Stimulated activated CD4-positive, alpha-beta T cell treated with anti-CD3 and anti-CD28 coated beads, Interleukin-1b, Interleukin-23, amount 100 ng/mL, for 24 hours (primary cell): ENCODE measurements around the gene SSC5D.

Experiments used
- DNase-seq, 4 experiments: peaks; one replicate each; pipeline ENCODE4 v3.0.0-alpha.2; 2020; ENCODE audit warnings: low read depth in 4 of 4, low spot score in 1 of 4

SSC5D gene

DNA sequence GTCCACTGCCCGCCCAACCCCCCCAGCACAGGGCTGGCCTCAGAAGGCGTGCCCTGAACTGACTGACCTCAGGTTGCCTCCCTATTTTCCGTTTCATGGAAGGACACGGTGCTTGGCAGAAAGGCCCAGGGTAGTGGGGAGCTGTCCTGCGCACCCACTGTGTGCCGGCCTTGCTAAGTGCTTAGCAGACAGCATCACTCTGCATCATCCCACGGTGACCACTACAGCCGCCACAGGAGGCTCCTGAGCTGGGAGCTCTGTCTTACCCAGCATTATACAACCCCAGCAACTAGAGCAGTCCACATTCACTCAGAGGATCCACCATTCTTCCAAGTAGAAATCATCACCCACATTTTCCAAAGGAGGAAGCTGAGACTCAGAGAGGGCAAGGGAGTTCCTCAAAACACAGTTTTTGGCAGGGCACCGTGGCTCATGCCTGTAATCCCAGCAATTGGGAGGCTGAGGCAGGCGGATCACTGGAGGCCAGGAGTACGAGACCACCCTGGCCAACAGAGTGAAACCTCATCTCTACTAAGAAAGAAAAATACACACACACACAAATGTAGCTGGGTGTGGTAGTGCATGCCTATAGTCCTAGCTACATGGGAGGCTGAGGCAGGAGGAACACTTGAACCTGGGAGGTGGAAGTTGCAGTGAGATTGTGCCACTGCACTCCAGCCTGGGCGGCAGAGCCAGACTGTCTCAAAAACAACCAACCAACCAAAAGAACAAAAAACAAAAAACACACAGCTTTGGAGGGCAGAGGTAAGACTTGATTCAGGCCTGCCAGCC is 47.1 kb downstream of the SSC5D start:
- no peak for DNase-seq

GRCh38 chr19:55535965-55536350 is 47.7 kb downstream of the SSC5D start:
- no peak for DNase-seq

DNA sequence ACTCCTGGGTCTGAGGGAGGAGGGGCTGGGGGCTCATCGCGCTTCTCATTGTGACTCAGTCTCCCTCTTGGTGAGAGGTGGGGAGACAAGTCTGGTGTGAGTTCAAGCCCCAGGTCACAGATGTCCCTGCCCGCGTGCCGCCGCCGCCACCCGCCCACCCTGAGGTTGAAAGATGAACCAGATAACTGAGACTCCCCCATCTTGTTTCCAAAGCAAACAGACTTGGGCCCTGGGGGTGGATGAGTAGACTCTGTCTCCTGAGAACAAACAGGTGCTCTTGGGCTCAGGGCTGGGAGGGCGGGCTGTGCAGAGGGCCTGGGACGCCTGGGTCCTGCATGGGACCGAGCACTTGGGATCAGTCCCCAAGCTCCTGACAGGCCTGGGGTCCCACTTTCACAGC is 48.1 kb downstream of the SSC5D start:
- DNase-seq = no peak

DNA sequence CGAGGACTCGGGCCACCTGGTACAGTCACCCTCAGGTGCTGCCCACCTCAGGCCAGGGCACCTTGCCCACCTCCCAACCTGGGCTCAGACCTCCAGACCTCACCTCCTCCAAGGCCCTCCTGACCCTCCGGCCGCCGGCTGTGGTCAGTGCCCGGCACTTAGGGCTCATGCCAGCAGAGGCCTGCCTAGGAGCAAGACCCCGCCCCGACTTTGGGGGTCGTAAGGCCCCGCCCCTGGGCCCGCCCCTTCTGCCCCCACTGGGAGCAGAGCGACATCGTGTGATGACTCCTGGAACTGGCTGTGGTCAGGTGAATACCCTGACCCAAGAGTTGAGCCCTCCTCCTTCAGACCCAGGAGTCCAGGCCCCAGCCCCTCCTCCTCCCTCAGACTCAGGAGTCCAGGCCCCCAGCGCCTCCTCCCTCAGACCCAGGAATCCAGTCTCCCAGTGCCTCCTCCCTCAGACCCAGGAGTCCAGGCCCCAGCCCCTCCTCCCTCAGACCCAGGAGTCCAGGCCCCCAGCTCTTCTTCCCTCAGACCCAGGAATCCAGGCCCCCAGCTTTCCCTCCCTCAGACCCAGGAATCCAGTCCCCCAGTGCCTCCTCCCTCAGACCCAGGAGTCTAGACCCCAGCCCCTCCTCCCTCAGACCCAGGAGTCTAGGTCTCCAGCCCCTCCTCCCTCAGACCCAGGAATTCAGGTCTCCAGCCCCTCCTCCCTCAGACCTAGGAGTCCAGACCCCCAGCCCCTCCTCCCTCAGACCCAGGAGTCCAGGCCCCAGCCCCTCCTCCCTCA is 48.9 kb downstream of the SSC5D start, which contains the start of gene SBK2:
SBK2 (minus strand) TSS at position 183 of the 790 bp plus-strand sequence. CDS start 839 bp downstream, outside the sequence.
- no peak for DNase-seq

DNA sequence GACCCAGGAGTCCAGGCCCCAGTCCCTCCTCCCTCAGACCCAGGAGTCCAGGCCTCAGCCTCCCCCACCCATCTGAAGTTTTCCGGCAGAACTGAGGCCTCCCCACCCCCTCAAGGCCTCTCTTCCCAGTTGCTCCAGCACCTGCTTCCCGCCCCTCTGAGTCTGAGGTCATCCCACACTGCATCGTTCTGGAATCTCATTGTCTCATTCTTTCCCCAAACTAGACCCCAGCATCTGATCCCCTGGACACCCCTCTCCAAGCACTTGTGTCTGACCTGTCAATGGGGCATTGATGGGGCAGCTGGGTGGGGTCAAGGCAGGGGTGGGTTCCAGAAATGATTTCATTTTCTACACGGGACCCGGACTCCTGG is 49.5 kb downstream of the SSC5D start:
- DNase-seq = no peak

DNA sequence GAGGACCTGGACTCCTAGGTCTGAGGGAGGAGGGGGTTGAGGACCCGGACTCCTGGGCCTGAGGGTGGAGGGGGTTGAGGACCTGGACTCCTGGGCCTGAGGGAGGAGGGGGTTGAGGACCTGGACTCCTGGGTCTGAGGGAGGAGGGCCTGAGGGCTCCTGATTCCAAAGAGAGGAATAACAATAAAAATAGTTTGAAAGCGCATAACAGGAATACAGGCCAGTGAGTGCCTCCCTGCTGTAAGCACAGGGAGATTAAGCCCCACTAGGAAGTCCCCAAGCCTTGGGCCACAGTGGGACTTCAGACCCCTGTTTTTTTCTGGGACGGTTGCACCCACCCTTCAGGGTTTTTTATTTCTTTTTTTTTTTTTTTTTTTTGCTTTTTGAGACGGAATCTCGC is 49.9 kb downstream of the SSC5D start:
- DNase-seq = no peak

DNA sequence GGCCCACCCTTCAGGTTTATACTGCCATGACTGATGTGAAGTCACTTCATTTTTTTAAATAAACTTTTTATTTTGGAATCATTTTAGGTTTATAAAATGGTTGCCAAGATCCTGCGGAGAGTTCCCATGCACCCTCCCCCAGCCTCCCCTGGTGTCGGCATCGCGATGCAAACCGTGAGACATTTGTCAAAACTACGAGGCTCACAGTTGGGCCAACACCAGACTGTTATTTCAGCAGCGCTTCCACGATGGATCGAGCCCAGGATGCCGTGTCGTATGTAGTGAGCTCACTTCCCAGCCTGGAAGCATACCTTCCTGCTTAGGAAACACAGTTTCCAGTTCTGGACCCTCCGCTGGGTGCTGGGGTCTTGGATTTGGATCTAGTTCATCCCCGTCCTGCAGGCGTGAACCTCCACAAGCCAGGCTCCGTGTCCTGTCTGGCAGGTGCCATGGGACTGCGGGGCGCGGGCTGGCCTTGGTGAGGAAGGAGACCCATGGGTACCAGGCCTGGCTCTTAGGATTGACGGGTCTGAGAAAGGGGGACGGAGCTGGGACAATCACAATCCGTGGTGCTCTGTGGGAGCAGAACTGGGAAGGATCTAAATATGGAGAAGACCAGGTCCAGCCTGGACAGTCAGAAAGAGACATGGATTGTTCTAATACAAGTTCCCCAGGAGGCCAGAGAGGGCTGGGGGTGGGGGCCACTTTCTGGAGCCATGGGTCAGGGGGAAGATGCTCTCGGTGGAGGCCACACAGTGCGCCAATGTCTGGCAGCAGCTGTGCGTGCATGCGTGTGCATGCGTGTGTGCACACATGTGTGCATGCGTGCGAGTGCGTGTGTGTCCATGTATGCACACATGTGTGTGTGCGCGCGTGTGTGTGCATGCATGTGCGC is 51.1 kb downstream of the SSC5D start:
- DNase-seq = no peak

DNA sequence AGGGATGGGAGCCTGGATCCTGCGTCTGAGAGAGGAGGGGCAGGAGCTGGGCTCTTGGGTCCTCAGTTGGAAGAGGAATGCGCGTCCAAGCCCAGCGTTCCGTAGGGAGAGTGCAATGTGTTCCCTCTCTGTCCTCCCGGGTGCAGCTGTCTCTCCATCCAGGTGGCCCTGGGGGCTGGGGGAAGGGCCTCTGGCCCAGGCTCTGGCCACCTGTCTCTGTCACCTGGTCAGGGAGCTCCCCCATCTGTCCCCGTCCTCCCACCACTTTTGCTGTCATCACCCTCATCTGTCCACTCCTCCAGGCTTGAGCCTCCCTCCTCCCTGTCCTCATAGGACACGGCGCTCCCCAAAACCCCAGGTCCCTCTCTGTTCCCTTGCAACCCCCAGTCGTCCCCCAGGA is 52.4 kb downstream of the SSC5D start:
- DNase-seq = no peak

- DNase-seq = no peak
Measured at GRCh38 chr19:55541091-55541490, 52.9 kb downstream of the SSC5D start.

GRCh38 chr19:55542292-55542855 is 54.1 kb downstream of the SSC5D start:
- no peak for DNase-seq

- no peak for DNase-seq
Measured at GRCh38 chr19:55543567-55543966, 55.3 kb downstream of the SSC5D start.

- DNase-seq = no peak
Measured at GRCh38 chr19:55544014-55544413, 55.8 kb downstream of the SSC5D start.

GRCh38 chr19:55544776-55545439 is 56.7 kb downstream of the SSC5D start:
- DNase-seq = no peak

DNA sequence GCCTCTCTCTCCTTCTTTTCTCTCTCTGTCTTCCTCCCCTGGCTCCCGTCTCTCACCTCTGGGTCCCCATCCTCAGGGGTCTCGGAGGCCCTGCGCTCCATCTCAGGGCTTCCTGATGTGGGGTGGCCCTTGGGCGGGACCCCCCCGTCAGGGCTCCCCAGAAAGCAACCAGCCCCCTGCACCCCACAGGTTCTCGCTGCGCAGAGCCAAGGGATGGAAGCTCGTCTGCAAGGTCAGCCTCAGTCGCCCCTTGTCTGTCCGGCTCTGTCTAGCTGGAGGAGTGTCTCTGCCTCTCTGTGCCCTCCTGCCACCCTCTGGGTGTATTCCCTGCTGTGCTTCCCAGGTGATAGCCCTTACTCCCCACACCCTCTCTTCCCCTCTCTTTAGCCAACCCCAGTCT is 57.2 kb downstream of the SSC5D start, which contains the start of gene SBK3:
SBK3 (minus strand) TSS at position 101 of the 400 bp plus-strand sequence; CDS start at position 101, 0 bp downstream.
- DNase-seq = no peak

- no peak for DNase-seq
Measured at GRCh38 chr19:55546011-55546410, 57.8 kb downstream of the SSC5D start.

DNA sequence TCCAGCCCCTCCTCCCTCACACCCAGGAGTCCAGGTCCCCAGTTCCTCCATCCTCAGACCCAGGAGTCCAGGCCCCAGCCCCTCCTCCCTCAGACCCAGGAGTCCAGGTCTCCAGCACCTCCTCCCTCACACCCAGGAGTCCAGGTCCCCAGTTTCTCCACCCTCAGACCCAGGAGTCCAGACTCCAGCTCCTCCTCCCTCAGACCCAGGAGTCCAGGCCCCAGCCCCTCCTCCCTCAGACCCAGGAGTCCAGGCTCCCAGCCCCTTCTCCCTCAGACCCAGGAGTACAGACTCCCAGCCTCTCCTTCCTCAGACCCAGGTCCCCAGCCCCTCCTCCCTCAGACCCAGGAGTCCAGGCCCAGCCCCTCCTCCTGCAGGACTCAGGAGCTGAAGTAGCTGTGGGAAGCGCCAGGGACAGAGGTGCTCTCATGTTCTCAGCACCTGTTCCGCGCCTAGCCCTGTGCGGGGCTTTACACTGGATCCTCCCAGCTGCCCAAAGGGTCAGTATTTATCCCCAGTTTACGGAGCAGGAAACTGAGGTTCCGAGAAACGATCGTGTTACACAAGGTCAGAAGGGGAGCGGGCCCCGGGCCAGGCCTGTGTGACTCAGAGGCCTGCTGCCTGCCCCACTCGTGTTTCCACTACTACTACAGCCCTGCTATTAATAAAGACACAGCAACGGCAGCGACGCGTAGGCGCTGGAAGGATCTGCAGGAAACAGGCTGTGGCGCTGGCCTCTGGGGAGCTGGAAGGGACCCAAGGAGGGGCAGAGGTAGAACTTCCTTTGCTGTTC is 58.8 kb downstream of the SSC5D start:
- DNase-seq = no peak

GRCh38 chr19:55549500-55550320 is 61.5 kb downstream of the SSC5D start:
- DNase-seq = no peak

- no peak for DNase-seq
Measured at GRCh38 chr19:55550321-55550650, 62.0 kb downstream of the SSC5D start.

- no peak for DNase-seq
Measured at GRCh38 chr19:55552206-55552605, 64.0 kb downstream of the SSC5D start.
